OCI-LY3 (cell line): ENCODE results near the gene RRP1B.

Experiments used
- EZH2phosphoT487 ChIP-seq: fragments of 200-600 bp; shearing (Covaris generic); IDR thresholded peaks from 2 replicates; pipeline ENCODE4 v1.6.1; 2018; ENCODE audit warnings: antibody characterized with exemption, mixed run types, low read depth
- TF ChIP-seq, protein P1 (sequence below): fragments of 200-600, 300-600 bp; sonication (generic); IDR thresholded peaks from 2 replicates; pipeline ENCODE4 v1.5.1; 2014; ENCODE audit warnings: antibody characterized with exemption, low read length, low read depth

- TF ChIP-seq, protein P1, sequence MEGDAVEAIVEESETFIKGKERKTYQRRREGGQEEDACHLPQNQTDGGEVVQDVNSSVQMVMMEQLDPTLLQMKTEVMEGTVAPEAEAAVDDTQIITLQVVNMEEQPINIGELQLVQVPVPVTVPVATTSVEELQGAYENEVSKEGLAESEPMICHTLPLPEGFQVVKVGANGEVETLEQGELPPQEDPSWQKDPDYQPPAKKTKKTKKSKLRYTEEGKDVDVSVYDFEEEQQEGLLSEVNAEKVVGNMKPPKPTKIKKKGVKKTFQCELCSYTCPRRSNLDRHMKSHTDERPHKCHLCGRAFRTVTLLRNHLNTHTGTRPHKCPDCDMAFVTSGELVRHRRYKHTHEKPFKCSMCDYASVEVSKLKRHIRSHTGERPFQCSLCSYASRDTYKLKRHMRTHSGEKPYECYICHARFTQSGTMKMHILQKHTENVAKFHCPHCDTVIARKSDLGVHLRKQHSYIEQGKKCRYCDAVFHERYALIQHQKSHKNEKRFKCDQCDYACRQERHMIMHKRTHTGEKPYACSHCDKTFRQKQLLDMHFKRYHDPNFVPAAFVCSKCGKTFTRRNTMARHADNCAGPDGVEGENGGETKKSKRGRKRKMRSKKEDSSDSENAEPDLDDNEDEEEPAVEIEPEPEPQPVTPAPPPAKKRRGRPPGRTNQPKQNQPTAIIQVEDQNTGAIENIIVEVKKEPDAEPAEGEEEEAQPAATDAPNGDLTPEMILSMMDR = no peak
- no peak for TF ChIP-seq EZH2phosphoT487
Observed at GRCh38 chr21:43663033-43663432, 3.7 kb downstream of the RRP1B start.
